HCT116 (cell line): Measurements from ENCODE around the gene TNFRSF9. TPM values are rescaled to one million over a fixed set of nuclear protein-coding genes. Genes with fewer than 3 reads are reported as not detected.

Experiments used
- ATAC-seq: fragments of 200-7000 bp; cut with Tn5 transposase; 2 replicates; pipeline ENCODE4 v1.9.1; 2020; ENCODE audit warnings: mild to moderate bottlenecking, moderate library complexity
- BruUV-seq: library from RNA; stranded (reverse); fragments of 400-500 nt; replicated peaks from 2 replicates; lab custom pipeline; 2021; lab: Mats Ljungman, UMichigan
- CTCF ChIA-PET: fragments of 300-600 bp; sonication (Branson Sonifier 250); formaldehyde crosslinking; loops from one replicate; lab custom pipeline; 2021; ENCODE audit warnings: antibody characterized with exemption; lab: Charles Lee
- POLR2A ChIA-PET: fragments of 300-600, 350-600 bp; sonication (Branson Sonifier 250); formaldehyde crosslinking; loops from one replicate; lab custom pipeline; 2021; ENCODE audit warnings: antibody characterized with exemption; lab: Charles Lee
- RAD21 ChIA-PET, 2 experiments: fragments of 300-600 bp; sonication (Branson Sonifier 250); formaldehyde crosslinking; loops; one replicate each; lab custom pipeline; 2023; ENCODE audit warnings: low total read pairs in 2 of 2; ENCODE audit not compliant: uncharacterized antibody in 2 of 2, unreplicated experiment in 2 of 2, low non-redundant PET in 1 of 2; lab: Charles Lee
- DNase-seq: peaks from one replicate; pipeline ENCODE4 v3.0.0-alpha.2; 2010; ENCODE audit warnings: low read depth, low spot score
- H2AFZ ChIP-seq: fragments of 200-600 bp; shearing (Covaris generic), sonication (generic); 2 replicates; pipeline ENCODE4 v1.6.1; 2017; ENCODE audit warnings: low read depth, mixed run types, mixed read lengths, antibody characterized with exemption, low read length; ENCODE audit not compliant: poor library complexity, severe bottlenecking
- H3K27ac ChIP-seq: 2 replicates; pipeline ENCODE4 v1.5.1; 2012; ENCODE audit warnings: low read depth, low read length
- H3K27me3 ChIP-seq: fragments of 200-600 bp; sonication (generic); 2 replicates; pipeline ENCODE4 v1.6.1; 2016; ENCODE audit warnings: mixed run types, low read length, mixed read lengths; ENCODE audit not compliant: insufficient read depth
- H3K36me3 ChIP-seq, 2 experiments: fragments of 200-500 bp in 1 of 2; fragments of 200-600 bp in 1 of 2; sonication (Bioruptor generic) in 1 of 2; sonication (generic) in 1 of 2; 2 replicates each; pipeline versions ENCODE4 v1.5.1 to v1.6.1; 2014 to 2016; ENCODE audit warnings: low read length in 2 of 2, inconsistent platforms in 1 of 2, mixed read lengths in 1 of 2, mixed run types in 1 of 2; ENCODE audit not compliant: insufficient read depth in 2 of 2, control insufficient read depth in 1 of 2
- H3K4me1 ChIP-seq, 2 experiments: fragments of 200-600 bp in 1 of 2; sonication (generic) in 1 of 2; 2 replicates each; pipeline versions ENCODE4 v1.5.1 to v1.6.1; 2012 to 2017; ENCODE audit warnings: low read length in 2 of 2, inconsistent platforms in 1 of 2, mild to moderate bottlenecking in 1 of 2, mixed read lengths in 1 of 2, mixed run types in 1 of 2, moderate library complexity in 1 of 2; ENCODE audit not compliant: insufficient read depth in 2 of 2, control insufficient read depth in 1 of 2
- H3K4me2 ChIP-seq: fragments of 200-600 bp; sonication (generic); 2 replicates; pipeline ENCODE4 v1.6.1; 2017; ENCODE audit warnings: mixed run types, low read length, mixed read lengths
- H3K4me3 ChIP-seq, 2 experiments: fragments of 200-600 bp in 1 of 2; sonication (generic) in 1 of 2; replicated peaks in 1 of 2; 2 replicates each; pipeline ENCODE4 v1.5.1; 2011 to 2016; ENCODE audit warnings: low read length in 2 of 2, control low read depth in 1 of 2, low read depth in 1 of 2, mild to moderate bottlenecking in 1 of 2, mixed read lengths in 1 of 2, mixed run types in 1 of 2
- H3K79me2 ChIP-seq: fragments of 200-600 bp; sonication (generic); 2 replicates; pipeline ENCODE4 v1.6.1; 2017; ENCODE audit warnings: mild to moderate bottlenecking, mixed run types, low read length, moderate library complexity, mixed read lengths; ENCODE audit not compliant: insufficient read depth
- H3K9ac ChIP-seq: fragments of 200-600 bp; sonication (generic); 2 replicates; pipeline ENCODE4 v1.6.1; 2016; ENCODE audit warnings: low read length, mixed read lengths
- H3K9me2 ChIP-seq: fragments of 200-600 bp; sonication (generic), shearing (Covaris generic); 2 replicates; pipeline ENCODE4 v1.6.1; 2017; ENCODE audit warnings: mixed run types, mild to moderate bottlenecking, moderate library complexity; ENCODE audit not compliant: insufficient read depth
- H3K9me3 ChIP-seq, 2 experiments: fragments of 200-500 bp in 1 of 2; fragments of 200-600 bp in 1 of 2; sonication (Bioruptor generic) in 1 of 2; sonication (generic) in 1 of 2; 2 replicates each; pipeline ENCODE4 v1.6.1; 2014 to 2017; ENCODE audit warnings: low read length in 2 of 2, mixed read lengths in 2 of 2, inconsistent platforms in 1 of 2, low read depth in 1 of 2, mild to moderate bottlenecking in 1 of 2, mixed run types in 1 of 2, moderate library complexity in 1 of 2; ENCODE audit not compliant: control insufficient read depth in 1 of 2, insufficient read depth in 1 of 2
- H4K20me1 ChIP-seq: fragments of 200-600 bp; sonication (generic), shearing (Covaris generic); 2 replicates; pipeline ENCODE4 v1.6.1; 2017; ENCODE audit warnings: mixed run types, mild to moderate bottlenecking, moderate library complexity; ENCODE audit not compliant: insufficient read depth
- CBX3 ChIP-seq: IDR thresholded peaks from 2 replicates; pipeline ENCODE4 v1.6.1; 2012; ENCODE audit warnings: low read depth
- EGR1 ChIP-seq: IDR thresholded peaks from 2 replicates; pipeline ENCODE4 v1.6.1; 2012; ENCODE audit warnings: low read depth
- ELF1 ChIP-seq: IDR thresholded peaks from 2 replicates; pipeline ENCODE4 v1.6.1; 2012; ENCODE audit warnings: low read depth, borderline replicate concordance
- EZH2 ChIP-seq: fragments of 200-600 bp; sonication (generic); IDR thresholded peaks from 2 replicates; pipeline ENCODE4 v1.6.1; 2017; ENCODE audit warnings: antibody characterized with exemption, mixed run types
- FOSL1 ChIP-seq: IDR thresholded peaks from 2 replicates; pipeline ENCODE4 v1.6.1; 2012; ENCODE audit warnings: low read depth
- JUND ChIP-seq: IDR thresholded peaks from 2 replicates; pipeline ENCODE4 v1.6.1; 2012
- POLR2AphosphoS5 ChIP-seq: IDR thresholded peaks from 2 replicates; pipeline ENCODE4 v1.6.1; 2011; ENCODE audit warnings: mild to moderate bottlenecking, low read depth, low read length, moderate library complexity
- RAD21 ChIP-seq: IDR thresholded peaks from 2 replicates; pipeline ENCODE4 v1.6.1; 2012; ENCODE audit warnings: low read depth, mild to moderate bottlenecking
- REST ChIP-seq: IDR thresholded peaks from 2 replicates; pipeline ENCODE4 v1.6.1; 2012; ENCODE audit warnings: low read depth
- SIN3A ChIP-seq: IDR thresholded peaks from 2 replicates; pipeline ENCODE4 v1.6.1; 2012; ENCODE audit warnings: low read depth
- SP1 ChIP-seq: IDR thresholded peaks from 2 replicates; pipeline ENCODE4 v1.6.1; 2012; ENCODE audit warnings: low read depth
- SRF ChIP-seq: IDR thresholded peaks from 2 replicates; pipeline ENCODE4 v1.6.1; 2012; ENCODE audit warnings: low read depth
- TCF7L2 ChIP-seq: IDR thresholded peaks from 2 replicates; pipeline ENCODE4 v1.7.0; 2011; ENCODE audit warnings: borderline replicate concordance, inconsistent platforms; ENCODE audit not compliant: insufficient read depth, insufficient read length; ENCODE audit errors: extremely low read depth
- YY1 ChIP-seq: IDR thresholded peaks from 2 replicates; pipeline ENCODE4 v1.6.1; 2011; ENCODE audit warnings: low read length, low read depth, moderate library complexity, mild to moderate bottlenecking; ENCODE audit not compliant: insufficient replicate concordance; ENCODE audit errors: extremely low read depth
- ZFX ChIP-seq: fragments of 450-650 bp; IDR thresholded peaks from 2 replicates; pipeline ENCODE4 v1.6.1; 2017
- intact Hi-C: fragments of 100-400 bp; cut with micrococcal nuclease; formaldehyde crosslinking; loops from 2 replicates; pipeline ENCODE4 v1.10.0; 2022
- total RNA-seq: library from RNA; stranded (reverse); gene quantifications from one replicate; pipeline ENCODE4 v1.2.1, GENCODE V29; 2021; ENCODE audit not compliant: unreplicated experiment
- TF ChIP-seq, protein P1 (sequence below): IDR thresholded peaks from 2 replicates; pipeline ENCODE4 v1.6.1; 2011; ENCODE audit warnings: mild to moderate bottlenecking, low read length, moderate library complexity; ENCODE audit not compliant: insufficient replicate concordance; ENCODE audit errors: extremely low read depth

The TNFRSF9 gene
- total RNA-seq, 1 experiment from 2014 or later, result 0.20 TPM

DNA sequence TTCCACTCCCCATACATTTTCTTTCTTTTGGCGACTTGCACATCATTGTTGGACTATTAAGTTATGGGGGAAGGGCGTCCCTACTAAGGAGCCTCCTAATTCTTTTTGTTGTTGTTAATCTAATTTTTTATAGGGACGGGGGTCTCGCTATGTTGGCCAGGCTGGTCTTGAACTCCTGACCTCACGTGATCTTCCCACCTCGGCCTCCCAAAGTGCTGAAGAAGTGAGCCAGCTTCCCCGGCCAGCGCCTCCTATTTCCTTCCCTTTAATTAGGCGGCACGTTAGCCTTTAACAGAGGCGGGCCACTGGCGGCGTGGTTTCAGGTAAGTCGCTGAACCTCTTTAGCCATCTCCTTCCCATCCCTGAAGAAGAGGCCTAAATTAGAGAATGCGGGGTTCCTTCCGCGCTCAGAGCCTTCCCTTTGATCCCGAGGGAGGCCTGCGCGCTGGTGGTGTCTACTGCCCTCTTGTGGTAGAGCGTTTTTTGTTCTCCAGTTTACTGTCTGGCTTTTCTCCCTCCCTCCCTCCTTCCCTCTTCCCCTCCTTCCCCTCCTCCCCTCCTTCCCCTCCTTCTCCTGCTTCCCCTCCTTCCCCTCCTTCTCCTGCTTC is 38.1 kb downstream of the TNFRSF9 start (continued):
- TF ChIP-seq, protein P1, sequence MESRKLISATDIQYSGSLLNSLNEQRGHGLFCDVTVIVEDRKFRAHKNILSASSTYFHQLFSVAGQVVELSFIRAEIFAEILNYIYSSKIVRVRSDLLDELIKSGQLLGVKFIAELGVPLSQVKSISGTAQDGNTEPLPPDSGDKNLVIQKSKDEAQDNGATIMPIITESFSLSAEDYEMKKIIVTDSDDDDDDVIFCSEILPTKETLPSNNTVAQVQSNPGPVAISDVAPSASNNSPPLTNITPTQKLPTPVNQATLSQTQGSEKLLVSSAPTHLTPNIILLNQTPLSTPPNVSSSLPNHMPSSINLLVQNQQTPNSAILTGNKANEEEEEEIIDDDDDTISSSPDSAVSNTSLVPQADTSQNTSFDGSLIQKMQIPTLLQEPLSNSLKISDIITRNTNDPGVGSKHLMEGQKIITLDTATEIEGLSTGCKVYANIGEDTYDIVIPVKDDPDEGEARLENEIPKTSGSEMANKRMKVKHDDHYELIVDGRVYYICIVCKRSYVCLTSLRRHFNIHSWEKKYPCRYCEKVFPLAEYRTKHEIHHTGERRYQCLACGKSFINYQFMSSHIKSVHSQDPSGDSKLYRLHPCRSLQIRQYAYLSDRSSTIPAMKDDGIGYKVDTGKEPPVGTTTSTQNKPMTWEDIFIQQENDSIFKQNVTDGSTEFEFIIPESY, result no peak

DNA sequence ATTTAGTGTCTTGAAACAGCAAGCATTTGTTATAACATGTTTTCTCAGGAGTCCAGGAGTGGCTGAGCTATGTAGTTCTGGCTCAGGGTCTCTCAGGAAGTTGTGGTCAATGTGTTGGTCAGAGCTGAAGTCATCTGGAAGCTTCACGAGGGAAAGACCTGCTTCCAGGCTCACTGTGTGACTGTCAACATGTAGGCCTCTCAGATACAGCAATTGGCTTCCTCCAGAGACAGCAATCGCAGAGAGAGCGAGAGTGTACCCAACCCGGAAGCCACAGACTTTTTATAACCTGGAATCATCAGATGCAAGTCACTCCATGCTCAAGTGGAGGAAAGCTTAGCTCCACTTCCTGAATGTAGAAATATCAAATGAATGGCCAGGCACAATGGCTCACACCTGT is 40.9 kb downstream of the TNFRSF9 start:
- Histone ChIP-seq H3K9ac (no peak overlapping the region), H3K4me1 (peaks cover 0 to 4% of the 10 kb centered on the region in 2 experiments; a peak in 1 of 4 replicates), H3K79me2 (no peaks in the 10 kb centered on the region), H4K20me1 (no peaks in the 10 kb centered on the region), H3K9me2 (no peaks in the 10 kb centered on the region), H3K4me2 (no peak overlapping the region), H3K4me3 (no peak overlapping the region), H3K27me3 (no peaks in the 10 kb centered on the region), H3K9me3 (no peaks in the 10 kb centered on the region), H3K27ac (no peak overlapping the region), H3K36me3 (no peaks in the 10 kb centered on the region), H2AFZ (no peak overlapping the region)
- ChIA-PET POLR2A (no interaction called here), RAD21 (no interaction called here), CTCF (interaction anchor here (3.4 kb wide), 1 partner anchor 231 kb away, joined by 10 read pairs; no protein-coding TSS in a partner anchor)
- BruUV-seq, result no TSS peak
- intact Hi-C loops, result no loop called here
- no peak for TF ChIP-seq RAD21
- no peak for TF ChIP-seq EGR1
- TF ChIP-seq JUND, result no peak
- no peak for TF ChIP-seq SIN3A
- no peak for TF ChIP-seq TCF7L2
- TF ChIP-seq, protein P1, result no peak
- no peak for TF ChIP-seq ELF1
- TF ChIP-seq YY1, result no peak
- TF ChIP-seq REST, result no peak
- TF ChIP-seq EZH2, result no peak
- no peak for TF ChIP-seq ZFX
- no peak for TF ChIP-seq SRF
- no peak for TF ChIP-seq CBX3
- no peak for TF ChIP-seq SP1
- TF ChIP-seq FOSL1, result no peak
- no peak for TF ChIP-seq POLR2AphosphoS5
- ATAC-seq (no peak), DNase-seq (no peak)
